Glomerular visceral epithelial cell (primary cell): Measurements from ENCODE around the gene GSG1L.
A peak's percentile ranks its signal among the peaks of the same experiment; 100 is the strongest.

Experiments
- DNase-seq: peaks from one replicate; pipeline ENCODE4 v3.0.0-alpha.2; 2016; ENCODE audit errors: extremely low spot score

Gene GSG1L

DNA sequence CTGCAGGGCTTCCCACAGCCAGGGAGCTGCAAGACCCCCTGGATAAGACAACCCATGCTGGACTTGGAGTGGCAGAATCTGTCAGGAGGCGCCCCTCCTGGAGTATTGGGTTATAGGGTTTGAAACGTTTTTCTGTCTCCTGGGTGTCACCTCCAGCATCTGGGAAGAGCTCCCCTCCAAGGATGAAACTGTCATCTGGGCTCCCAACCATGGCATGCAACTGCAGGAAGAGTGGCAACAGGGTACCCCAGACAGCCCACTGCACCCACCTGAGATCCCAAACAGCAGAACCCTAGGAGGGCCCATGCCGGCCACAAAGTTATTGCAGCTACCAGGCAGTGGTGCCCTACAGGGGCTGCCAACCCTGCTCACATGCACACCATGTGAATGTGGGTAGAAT, 636 bp upstream of the GSG1L start:
- DNase-seq, result no peak

DNA sequence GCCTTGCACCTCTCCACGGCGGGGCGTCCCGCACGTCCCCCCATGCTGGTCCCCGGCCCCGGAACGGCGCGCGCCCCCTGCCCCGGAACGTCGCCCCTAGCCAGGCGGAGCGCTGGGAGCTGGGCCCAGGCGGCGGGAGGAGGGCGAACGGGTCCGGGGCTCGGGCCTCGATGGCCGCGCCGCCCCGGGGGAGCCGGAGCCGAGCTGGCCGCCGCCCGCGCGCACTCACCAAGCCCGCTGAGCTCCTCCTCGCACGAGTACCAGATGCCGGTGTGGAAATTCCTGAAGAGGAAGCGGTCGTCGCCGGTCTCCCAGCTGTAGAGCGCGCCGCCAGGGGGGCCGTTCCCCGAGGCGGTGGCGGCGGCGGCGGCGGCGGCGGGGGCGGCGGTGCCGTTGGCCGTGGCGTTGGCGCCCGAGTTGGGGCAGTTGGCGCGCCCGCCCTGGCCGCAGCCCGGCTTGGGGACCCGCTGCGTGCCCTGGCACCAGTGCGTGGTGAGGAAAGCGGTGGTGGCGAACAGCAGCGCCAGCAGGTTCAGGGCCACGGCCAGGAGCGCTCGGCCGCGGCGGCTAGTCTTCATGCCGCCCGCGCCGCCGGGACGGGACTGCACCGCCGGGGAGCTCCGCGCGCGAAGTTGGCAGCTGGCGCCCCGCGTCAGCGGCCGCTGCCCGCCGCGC, 530 bp downstream of the GSG1L start:
- peak; percentile 7 for DNase-seq

DNA sequence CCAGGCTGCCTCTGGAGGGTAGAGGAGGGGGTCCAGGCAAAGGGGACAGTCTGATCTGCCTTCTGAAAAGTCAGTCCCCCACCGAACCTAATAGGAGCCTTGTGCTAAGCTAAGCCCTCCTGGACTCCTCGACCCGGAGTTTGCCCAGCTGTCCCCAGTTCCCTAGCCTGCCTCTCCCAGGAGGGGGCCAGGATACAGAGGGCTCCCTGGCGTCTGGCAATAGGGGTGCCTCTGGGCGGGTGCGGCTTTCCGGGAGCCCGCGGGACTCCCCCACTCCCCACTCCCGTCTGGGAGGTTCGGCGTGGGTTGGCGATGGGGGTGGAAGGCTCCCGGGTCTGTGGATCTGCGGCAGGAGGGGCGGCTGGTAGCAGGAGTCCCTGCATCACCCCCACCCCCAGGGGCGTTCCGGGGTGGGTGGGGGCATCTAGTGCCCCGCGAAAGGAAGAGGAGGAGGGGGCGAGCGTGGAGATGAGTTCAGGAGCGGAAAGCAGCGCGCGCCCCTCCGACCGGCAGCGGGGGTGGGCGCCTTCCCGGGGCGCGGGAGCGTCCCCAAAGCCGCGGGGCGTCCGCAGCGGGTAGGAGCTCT, 1.2 kb downstream of the GSG1L start:
- no peak for DNase-seq

- DNase-seq, result no peak
Measured at GRCh38 chr16:28061352-28062101, 2.0 kb downstream of the GSG1L start.

- no peak for DNase-seq
Measured at GRCh38 chr16:28059841-28060575, 3.5 kb downstream of the GSG1L start.

GRCh38 chr16:28058839-28059589, 4.5 kb downstream of the GSG1L start:
- no peak for DNase-seq

DNA sequence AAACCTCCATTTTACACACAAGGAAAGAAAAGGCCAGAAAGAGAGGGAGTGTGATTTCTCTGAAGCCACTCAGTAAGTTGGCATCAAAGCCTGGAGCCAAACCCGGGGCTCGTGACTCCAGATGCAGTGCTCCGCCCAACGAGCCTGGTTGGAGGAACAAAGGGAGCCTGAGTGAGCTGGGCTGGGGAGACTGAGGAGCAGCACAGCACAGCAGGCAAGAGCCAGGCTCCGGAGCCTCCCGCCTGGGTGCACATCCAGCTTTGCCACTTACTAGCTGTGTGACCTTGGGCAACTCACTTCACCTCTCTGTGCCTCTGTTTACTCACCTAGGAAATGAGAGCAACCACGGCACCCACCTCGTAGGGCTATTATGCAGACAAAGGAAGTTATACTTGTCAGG, 5.6 kb downstream of the GSG1L start:
- no peak for DNase-seq

- no peak for DNase-seq
Measured at GRCh38 chr16:28053461-28053860, 10.1 kb downstream of the GSG1L start.

DNA sequence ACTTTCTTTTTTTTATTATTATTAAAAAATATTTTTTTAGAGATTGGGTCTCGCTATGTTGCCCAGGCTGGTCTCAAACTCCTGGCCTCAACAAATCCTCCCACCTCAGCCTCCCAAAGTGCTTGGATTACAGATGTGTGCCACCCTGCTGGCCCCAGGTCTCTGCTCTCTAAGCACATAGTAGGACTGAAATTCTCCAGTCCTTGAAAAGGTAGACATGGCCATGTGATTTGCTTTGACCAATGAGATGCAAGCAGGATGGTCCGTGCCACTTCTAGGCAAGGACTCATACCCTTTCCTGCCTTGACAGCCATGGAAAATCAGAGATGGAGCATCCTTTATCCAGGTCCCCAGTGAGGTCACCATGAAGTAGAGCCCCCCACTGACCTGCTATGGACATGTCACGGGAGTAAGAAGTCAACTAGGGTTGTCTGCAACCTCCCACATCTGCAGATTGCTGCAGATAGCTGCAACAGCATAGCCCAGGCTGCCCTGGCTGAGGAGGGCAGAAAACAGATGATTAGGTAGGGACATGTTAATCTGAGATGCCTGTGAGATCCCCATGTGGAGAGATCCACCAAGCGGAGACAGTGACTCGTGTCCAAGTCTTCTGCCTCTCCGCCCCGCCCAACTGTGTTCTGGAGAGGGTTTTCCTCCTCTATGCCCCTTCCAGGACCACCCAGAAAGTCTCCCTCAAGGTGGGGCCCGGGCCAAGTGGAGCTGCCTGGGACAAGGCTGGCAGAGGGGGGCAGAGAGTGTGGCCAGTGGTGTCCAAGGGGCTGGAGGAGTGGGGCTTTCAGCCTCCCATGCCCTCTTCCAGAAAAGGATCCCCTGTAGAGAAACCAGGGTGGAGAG, 11.0 kb downstream of the GSG1L start:
- no peak for DNase-seq

- DNase-seq, result no peak
Measured at GRCh38 chr16:28051486-28051885, 12.0 kb downstream of the GSG1L start.

DNA sequence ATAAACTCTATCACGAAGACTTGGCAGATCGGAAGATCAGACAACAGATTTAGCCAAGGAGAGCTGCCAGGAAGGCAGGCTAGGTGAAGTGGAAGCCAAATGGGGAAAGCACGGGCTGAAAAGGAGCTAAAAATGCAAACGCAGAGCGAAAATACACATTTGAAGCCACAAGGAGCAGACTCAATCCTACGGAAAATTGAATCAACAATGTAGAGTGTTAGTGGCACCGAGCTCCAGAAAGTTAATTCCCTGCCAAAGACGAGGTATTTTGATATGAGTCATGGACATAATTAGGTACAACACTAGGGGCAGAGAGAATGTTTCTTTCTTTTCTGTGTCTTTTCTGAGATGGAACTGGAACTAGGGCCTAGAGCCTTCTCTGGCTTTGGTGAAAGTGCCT, 20.7 kb downstream of the GSG1L start:
- DNase-seq, result no peak

DNA sequence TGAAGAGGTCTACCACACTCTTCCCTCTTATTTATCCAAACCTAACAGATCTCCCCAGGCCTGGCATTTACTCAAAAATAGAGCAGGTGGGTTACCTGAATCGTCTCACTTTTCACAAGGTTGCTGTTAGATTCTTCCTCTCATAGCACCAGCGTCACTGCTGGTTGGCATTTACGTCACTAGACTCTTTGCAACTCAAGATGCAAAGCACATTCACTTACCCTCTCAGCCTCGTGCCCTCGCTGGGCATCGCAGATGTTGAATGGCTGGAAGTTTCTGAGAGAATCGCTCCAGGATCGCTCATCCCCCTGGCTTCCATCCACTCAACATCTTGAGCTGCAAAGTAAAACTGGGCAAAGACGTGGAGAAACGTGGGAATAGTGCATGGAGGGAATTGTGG, 21.9 kb downstream of the GSG1L start:
- no peak for DNase-seq

DNA sequence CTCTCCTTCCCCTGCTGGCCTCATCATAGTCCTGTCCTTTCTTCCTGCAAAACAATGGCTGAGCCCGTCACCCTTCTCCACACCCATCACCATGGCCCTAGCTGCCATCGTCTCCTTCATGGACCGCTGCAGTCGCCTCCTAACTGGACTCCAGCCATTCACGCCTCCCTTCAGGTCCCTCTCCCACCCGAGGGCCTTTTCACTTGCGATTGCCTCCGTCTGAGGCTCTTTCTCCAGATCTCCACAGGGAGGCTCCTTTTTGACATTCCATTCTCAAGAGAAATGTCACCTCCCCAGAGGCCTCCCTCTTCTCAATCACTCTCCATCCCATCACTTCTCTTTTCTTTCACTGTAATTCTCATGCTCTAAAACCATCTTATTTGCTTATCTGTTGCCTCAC, 23.5 kb downstream of the GSG1L start:
- DNase-seq, result no peak

- DNase-seq, result no peak
Measured at GRCh38 chr16:28039493-28039892, 24.0 kb downstream of the GSG1L start.

GRCh38 chr16:28038409-28038808, 25.1 kb downstream of the GSG1L start:
- no peak for DNase-seq

GRCh38 chr16:28035866-28036393, 27.6 kb downstream of the GSG1L start:
- no peak for DNase-seq

- no peak for DNase-seq
Measured at GRCh38 chr16:28033870-28034269, 29.6 kb downstream of the GSG1L start.

DNA sequence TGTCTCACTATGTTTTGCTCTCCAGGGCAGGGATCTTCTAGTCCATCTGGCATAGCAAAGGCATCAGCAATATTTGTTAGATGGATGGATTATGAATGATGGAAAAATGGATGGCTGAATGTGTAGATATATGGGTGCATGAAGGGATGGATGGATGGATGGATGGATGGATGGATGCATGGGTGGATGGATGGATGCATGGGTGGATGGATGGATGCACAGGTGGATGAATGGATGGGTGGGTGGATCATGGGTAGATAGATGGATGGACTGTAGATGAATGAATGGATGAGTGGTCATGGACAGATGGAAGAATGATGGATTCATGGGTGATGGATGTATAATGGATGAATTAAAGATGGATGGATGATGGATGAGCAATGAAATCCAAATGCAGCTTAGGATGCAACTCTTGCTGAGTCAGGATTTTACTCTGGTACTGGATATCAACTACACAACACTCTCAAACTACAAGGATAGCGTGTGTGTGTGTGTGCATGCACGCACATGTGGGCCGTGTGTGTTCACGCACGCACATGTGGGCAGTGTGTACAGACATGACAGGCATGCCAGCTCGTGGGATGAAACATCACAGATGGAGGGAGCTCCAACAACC, 34.0 kb downstream of the GSG1L start:
- DNase-seq, result no peak

- no peak for DNase-seq
Measured at GRCh38 chr16:28027055-28027454, 36.5 kb downstream of the GSG1L start.

DNA sequence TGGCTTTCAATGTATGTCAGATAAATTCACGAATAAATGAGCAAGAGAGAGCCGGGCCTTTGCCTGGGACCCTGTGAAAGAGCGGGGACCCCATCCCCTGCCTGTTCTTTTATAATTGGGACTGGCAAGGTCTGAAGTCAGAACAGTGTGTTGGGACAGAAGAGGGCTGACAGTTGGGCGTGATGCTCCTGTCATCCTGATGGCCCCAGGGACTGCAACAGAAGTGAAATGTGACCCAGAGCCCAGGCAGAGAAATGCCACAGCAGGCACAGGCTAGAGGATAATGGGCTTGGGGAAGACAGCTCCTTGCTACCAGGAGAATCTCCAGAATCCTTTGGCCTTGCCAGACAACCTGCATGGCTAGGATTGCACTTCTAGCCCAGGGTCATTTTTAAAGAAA, 37.9 kb downstream of the GSG1L start:
- no peak for DNase-seq
